NCI-H2081 (cell line): Measurements from ENCODE around the gene KCNK1.
"Not testable (repeated sequence)": the region's sequence is repeated elsewhere in the genome, so short reads cannot be mapped to it uniquely, and the experiment has no call there.

Experiments
- DNase-seq, 2 experiments: peaks; one replicate each; lab custom pipeline; 2025; lab: John Stamatoyannopoulos, UW

KCNK1 gene

GRCh38 chr1:233667741-233668140 is 53.8 kb downstream of the KCNK1 start:
- DNase-seq, result no peak

- peak in 1 of 2 experiments; percentile 62 for DNase-seq
Observed at GRCh38 chr1:233668146-233668724, 54.3 kb downstream of the KCNK1 start.

DNA sequence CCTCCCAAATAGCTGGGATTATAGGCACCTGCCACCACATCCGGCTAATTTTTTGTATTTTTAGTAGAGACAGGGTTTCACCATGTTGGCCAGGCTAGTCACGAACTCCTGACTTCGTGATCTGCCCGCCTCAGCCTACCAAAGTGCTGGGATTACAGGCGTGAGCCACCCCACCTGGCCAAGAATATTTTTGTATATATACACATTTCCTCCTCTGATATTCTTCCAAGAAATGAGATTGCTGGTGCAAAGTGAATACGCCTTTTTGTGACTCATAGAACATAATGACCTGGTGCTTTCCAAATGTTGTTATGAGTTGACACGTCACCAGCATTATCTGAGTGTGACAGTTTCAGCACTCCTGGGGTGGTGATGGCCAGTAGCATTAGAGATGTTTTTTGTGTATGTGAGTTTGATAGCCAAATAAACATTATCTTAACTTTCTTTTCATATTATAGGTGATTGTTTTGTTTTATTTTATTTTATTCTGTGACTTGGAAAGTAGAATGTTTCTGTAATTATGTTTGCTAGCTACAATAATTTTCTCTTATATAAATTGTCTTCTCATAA is 54.9 kb downstream of the KCNK1 start:
- DNase-seq, result peak in 1 of 2 experiments; percentile 39

GRCh38 chr1:233670363-233670762 is 56.5 kb downstream of the KCNK1 start:
- not testable (repeated sequence) for DNase-seq

GRCh38 chr1:233671286-233671685 is 57.4 kb downstream of the KCNK1 start:
- no peak for DNase-seq

DNA sequence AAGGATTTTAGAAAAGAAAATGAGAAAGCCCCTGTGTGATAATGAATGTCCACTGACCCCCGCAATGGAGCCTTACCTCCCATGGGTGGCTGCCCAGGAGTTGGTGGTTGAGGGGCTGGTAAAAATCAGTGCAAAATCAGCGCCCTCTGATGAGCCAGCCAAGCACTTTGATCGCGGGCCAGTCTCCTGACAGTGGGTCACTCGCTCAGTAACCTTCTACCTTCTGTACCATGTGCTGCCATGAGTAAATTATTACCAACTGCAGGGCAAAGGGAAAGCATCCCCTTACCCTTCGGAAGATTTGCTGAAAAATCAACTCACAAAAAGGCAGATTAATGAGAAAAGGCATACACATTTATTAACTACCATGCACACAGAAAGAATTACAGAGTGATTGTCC is 58.8 kb downstream of the KCNK1 start:
- no peak for DNase-seq

DNA sequence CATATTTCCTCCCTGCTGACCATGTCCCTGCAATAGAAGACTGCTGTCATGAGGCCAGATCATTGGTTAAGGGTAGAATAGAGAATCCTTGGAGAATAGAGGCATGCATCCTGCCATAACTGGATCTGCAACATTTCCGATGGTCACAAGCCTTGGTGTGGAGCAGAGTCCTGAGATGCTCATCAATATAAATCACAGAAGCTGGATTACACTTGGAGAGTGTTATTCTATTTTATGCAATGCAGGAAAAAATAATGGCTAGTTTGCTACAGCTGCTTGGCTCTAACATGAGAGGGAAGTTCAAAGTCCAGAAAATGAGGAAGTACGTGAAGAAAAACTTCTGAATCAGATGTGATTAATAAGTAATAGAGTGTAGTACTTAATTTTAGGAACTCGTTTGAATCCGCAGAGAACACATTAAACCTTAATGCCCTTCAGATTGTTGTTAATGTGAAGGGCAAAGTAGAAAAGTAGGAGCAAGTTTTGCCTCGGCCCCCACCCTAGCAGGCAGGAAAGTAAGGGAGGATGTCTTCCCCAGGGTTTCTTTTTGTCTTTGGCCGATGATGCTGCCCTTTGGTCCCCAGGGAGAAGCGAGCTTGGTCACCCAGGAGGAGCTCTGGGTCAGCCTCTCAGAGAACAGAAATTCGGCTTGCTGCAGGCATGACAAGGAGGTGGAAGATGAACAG is 59.5 kb downstream of the KCNK1 start:
- no peak for DNase-seq

GRCh38 chr1:233673947-233674431 is 60.1 kb downstream of the KCNK1 start:
- DNase-seq, result no peak

DNA sequence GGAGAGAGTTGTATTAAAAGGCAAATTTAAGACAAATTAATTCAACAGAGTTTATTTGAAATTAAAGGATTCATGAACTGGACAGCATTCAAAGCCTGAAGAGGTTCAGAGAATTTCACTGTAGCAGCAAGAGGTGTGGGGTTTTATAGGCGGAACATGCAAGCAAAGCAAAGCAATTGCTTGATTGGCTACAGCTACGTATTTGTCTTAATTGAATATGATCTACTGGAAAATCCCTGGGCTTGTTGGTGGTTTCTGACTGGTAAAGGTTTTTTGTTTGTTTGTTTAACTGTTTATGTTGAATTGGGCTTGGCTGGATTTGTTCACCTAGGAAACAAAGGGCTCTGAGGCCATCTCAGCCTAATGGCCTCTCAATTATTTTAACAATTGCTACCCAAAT is 61.5 kb downstream of the KCNK1 start:
- no peak for DNase-seq

- no peak for DNase-seq
Observed at GRCh38 chr1:233675893-233676292, 62.0 kb downstream of the KCNK1 start.

DNA sequence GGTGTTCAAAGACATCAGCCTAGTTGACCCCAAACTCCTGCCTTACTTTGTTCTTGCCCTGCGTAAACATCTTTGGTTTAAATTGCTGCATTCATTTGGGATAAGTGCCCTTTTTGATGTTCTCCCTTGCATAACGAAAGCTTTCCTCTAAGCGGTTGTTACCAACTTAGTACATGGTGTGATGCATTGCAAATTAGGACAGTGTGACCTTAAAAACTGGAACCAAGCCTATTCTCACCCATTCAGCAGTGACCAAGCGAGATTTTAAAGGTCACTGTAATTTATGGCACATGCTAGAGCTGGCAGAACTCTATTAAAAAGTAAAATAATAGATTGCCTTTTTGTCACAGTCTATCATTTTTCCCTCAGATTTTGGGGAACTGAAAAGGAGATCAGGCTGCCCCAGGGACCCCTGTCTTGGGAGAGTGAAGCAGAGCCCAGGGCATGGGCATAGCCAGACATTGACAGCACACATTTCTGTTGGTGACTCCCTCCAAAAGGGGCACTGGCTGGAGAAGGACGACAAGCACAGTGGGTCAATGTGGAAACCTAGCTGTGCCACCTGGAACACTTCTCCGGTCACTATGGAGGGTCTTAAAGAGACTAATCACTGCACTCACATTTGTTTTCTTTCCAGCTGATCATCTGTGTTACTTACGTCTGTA is 63.9 kb downstream of the KCNK1 start:
- no peak for DNase-seq

DNA sequence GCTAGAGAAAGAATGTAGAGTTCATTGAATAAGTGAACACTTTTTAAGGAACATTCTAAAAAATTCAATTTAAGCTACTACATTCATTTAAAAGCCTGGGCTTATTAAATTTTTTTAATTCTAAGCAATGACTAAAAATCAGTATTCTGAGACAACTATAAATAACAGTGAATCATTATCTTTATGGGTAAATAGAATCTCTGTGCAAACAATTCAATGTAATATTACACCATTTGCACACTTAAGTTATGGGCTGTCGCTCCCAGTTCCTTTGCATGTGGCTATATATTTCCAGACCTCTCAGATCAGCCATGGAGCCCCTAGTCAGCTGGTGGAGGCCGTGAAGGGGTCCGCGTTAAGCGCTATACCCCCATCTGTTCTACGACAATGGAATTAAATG is 65.1 kb downstream of the KCNK1 start:
- no peak for DNase-seq

- no peak for DNase-seq
Observed at GRCh38 chr1:233679591-233680373, 65.9 kb downstream of the KCNK1 start.

DNA sequence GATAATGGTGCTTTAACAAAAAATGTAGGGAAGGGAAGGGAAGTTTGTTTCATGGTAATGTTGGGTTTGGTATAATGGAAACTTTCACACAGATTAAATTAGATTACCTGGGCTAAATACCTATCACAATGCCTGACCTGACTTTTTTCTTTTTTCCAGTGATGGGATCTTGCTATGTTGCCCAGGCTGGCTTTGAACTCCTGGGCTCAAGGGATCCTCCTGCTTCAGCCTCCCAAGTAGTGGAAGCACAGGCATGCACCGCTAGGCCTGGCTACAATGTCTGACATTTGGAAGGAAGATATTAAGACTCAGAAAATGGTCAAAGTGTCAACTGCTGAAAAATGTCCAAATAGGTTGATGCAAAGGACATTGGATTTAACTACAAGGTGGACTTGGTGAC is 67.4 kb downstream of the KCNK1 start:
- no peak for DNase-seq

- DNase-seq, result not testable (repeated sequence)
Observed at GRCh38 chr1:233686653-233687052, 72.7 kb downstream of the KCNK1 start.

GRCh38 chr1:233689017-233689747 is 75.3 kb downstream of the KCNK1 start:
- DNase-seq, result no peak

DNA sequence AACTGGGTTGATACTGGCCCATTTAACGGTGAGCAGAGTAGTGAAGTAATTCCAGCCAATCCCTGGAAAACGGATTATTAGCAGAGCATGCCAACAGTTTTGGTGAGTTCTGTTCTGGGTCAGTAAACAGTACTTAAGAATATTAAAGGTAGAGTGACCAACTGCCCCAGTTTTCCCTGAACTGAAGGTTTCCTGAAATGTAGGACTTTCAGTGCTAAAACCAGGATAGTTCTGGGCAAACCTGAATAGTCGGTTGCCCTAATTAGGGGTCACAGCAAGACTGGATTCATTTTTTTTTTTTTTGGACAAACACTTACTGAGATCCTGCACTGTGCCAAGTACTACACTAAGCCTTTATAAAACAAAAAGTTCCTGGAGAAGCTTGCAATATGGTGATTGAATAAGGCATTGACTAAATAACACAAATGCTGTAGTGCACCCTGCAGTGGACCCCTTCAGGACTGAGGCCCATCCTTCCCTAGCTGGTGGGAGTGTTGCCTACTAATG is 75.9 kb downstream of the KCNK1 start:
- DNase-seq, result no peak

GRCh38 chr1:233695901-233696300 is 82.0 kb downstream of the KCNK1 start:
- DNase-seq, result no peak

- peak; percentile 84 to 98 for DNase-seq
Observed at GRCh38 chr1:233700338-233700737, 86.4 kb downstream of the KCNK1 start.

DNA sequence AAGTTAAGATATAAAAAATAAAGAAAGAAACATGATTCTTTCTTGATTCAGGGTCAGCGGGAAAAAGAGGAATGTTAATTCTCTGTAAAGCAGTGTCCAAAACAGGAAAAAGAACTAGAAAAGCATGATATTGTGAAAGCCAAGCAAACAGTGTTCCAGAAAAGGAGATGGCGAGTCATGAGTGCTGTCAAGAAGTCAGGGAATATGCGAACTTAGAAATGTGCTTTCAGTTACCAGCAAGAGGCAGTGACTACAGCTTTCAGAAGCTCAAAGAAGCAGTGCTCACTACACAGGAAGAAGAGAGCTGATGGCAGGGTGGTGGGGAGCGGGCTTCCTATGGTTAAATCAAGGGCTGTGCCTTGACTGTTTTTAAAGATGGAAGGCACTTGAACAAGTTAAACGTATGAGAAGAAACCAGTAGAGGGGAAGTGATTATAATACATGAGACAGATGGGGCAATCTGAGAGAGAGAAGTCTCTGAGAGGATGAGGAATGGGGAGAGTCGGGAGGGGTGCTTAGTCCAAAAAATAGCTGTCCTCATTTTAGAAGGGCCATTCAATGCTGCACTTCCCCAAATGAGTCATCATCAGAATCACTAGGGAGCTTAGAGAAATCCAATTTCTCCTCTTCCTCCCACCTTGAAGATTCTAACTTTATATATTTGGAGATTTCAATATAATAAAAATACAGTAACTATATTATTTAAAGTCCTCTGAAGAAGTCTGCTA is 90.4 kb downstream of the KCNK1 start:
- DNase-seq, result no peak
